NCI-H460 (cell line): ENCODE data around the gene TMEM163. TPM values are rescaled to one million over a fixed set of nuclear protein-coding genes. Genes with fewer than 3 reads are reported as not detected.

Source experiments
- DNase-seq: peaks from one replicate; pipeline ENCODE4 v3.0.0-alpha.2; 2016; ENCODE audit warnings: low read depth; ENCODE audit errors: extremely low read depth
- total RNA-seq: library from RNA; depleted of rRNA; stranded (reverse); fragments of >200 nt; shearing (Covaris generic); gene quantifications from 2 replicates; pipeline ENCODE4 v1.2.3, GENCODE V29; 2014

The TMEM163 gene
- total RNA-seq, 1 experiment from 2014 or later, result not detected

DNA sequence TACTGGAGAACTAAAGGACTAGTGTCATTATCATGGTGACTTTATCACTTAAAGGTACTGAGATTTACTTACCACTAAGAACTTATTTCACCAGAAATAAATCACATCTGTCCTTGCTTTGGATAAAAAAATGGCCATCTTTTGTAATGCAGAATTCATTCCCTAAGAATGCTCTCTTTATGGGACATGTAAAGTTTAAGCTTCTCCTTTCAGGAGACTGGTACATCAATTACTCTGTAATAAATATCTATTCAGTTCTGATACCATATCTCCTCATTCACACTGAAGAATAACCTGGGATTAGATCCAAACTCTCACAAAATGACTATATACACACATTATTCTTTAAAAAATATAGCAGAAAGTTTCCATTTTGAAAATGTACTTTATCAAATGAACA lies 24.4 kb downstream of the TMEM163 start:
- DNase-seq, result no peak

DNA sequence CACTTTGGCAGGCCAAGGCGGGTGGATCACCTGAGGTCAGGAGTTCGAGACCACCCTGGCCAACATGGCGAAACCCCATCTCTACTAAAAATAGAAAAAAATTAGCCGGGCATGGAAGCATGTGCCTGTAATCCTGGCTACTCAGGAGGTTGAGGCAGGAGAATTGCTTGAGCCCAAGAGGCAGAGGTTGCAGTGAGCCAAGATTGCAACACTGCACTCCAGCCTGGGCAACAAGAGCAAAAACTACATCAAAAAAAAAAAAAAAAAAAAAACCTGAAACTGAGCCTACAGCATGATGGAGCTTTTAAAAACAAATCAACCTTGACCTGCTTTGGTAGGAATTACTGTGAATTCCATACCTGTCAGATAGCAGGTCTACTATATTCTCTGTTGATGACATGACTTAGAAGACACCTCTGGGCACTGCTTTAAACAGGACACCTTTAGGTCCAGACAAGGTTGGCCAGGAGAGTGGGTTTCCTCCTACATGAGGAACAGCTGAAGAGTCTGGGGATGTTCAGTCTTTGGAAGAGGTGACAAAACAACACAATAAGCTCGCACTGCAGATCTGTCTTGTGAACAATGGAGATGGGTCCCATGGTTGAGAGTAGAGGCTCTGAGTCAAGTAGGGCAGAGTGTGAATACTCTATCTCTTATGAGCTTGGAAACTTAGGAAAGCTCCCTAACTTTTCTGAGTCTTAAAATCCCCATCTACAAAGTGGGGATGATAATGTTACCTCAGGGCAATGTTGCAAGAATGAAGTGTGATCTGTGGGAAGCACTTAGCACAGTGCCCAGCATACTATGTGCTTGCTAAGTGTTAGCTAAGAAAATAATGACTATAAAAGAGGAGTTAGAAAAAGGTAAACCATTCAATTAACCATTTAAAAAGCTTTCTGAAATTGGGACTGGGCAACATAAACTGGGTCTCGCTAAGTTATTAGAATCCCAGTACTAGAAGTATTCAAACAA lies 25.2 kb downstream of the TMEM163 start:
- no peak for DNase-seq

DNA sequence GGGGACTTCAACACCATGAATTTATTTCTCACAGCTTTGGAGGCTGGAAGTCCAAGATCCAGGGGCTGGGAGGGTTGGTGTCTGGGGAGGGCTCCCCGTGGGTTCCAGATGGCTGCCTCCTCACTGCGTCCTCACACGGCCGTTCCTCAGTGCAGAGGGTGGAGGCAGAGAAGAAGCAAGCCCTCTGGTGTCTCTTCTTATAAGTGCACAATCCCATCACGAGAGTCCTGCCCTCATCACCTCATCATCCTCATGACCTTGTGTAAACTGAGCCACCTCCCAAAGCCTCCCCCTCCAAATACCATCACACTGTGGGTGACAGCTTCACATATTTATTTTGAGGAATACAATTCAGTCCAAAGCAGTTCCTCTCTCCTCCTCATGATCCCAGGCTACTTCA lies 26.3 kb downstream of the TMEM163 start:
- no peak for DNase-seq

- DNase-seq, result no peak
Measured at GRCh38 chr2:134690629-134691215, 28.1 kb downstream of the TMEM163 start.

- DNase-seq, result no peak
Measured at GRCh38 chr2:134689315-134689714, 29.5 kb downstream of the TMEM163 start.

GRCh38 chr2:134685967-134686366 lies 32.8 kb downstream of the TMEM163 start:
- no peak for DNase-seq

- no peak for DNase-seq
Measured at GRCh38 chr2:134683561-134684112, 35.2 kb downstream of the TMEM163 start.

GRCh38 chr2:134682726-134683125 lies 36.1 kb downstream of the TMEM163 start:
- DNase-seq, result no peak

GRCh38 chr2:134681201-134681600 lies 37.6 kb downstream of the TMEM163 start:
- no peak for DNase-seq

- no peak for DNase-seq
Measured at GRCh38 chr2:134679745-134680144, 39.1 kb downstream of the TMEM163 start.

GRCh38 chr2:134679294-134679693 lies 39.5 kb downstream of the TMEM163 start:
- DNase-seq, result no peak

- no peak for DNase-seq
Measured at GRCh38 chr2:134677856-134678756, 40.7 kb downstream of the TMEM163 start.

GRCh38 chr2:134676960-134677359 lies 41.8 kb downstream of the TMEM163 start:
- DNase-seq, result no peak

DNA sequence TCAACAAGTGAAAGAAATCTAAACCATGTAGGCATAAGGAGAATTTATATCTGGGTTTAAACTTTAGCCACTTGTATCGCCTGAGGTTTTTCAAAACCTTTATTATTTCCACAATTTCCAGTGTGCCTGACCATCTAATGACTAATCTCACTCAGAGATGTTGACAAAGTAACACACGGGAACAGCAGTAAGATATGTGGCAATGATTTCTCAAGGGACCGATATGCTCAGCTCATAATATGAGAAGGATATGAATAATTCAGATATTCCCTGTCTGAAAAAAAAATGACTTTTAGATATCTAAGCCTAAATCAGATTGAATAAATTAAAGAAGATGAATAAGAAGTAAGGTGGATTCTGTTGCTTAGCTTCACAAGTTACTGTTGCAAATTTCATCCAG lies 43.5 kb downstream of the TMEM163 start:
- no peak for DNase-seq

- no peak for DNase-seq
Measured at GRCh38 chr2:134674687-134675086, 44.1 kb downstream of the TMEM163 start.

GRCh38 chr2:134671513-134671912 lies 47.3 kb downstream of the TMEM163 start:
- DNase-seq, result no peak

DNA sequence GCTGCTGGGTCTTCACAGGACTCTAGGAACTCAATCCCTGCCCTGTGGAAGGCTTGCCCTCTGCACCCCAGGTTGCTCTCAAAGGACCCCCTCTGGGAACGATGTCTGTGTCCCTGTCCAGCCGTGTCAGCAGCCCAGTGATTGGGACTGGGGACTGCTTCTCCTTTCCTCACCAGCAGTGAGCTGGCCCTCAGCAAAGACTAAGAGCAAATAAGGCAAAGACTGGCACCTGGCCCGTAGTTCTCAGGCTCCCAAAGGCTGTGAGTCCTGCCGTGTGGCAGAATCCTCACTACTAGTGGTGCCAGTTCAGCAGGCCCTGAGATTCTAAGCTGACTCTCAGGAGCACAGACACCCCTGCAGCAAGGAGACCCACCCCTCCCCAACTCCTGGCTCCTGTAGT lies 47.8 kb downstream of the TMEM163 start:
- DNase-seq, result no peak

DNA sequence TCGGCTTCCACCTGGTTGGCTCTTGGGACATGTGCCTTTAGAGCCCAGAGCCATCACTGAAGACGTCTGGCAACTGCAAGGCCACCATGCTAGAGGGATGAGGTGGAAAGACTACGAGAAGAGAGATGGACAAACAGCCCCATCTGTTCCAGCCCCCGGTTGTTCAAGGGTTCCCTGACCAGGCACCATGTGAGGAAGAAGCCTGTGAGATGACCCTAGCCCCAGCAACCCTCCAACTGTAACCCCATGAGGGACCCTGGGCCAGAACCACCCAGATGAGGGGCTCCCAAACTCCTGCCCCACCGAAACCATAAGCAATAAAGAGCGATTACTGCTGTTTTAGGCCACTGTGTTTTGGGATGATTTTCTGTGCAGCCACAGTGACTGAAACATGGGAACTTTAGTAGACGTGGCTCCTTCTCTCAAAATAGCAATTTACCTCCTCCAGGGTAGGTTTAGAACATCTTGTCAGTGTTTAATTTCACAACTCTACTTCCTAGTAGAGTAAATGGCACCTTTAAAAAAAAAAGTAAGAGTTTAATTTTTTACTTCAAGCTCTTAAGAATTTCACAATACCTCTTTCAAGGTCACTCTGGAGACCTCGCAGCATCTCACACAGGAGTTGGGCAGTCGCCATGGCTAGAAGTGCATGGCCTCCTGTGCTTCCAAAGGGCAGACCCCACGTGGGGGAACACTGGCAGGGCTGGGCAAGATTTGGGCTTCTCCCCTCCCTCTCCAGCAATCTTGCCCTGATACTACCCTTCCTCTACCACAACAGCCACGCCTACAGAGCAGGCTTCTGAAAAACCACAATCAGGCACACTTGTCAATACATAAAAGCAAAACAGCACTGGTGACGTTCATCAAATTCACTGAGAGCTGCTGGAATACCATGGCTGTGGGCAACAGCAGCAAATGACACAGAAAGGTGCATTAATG lies 48.8 kb downstream of the TMEM163 start:
- no peak for DNase-seq

DNA sequence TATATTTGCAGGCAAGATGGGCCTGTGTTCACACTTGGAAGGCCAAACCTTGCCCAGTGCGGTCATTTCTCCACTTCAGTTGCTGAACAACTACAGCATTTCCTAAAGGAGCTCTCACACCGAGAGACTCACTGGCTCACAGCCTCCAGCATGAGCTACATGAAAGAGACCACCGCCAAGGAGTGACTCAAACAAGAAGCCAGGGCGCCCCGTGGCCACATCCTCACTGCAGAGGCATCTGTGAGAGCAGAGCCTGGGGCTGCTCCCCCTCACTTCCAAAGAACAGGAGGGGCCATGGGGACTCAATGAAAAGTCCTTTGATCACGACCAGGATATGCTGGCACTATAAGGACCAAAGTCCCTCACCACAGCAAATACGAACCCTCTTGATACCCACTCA lies 50.0 kb downstream of the TMEM163 start:
- no peak for DNase-seq

GRCh38 chr2:134667541-134667940 lies 51.3 kb downstream of the TMEM163 start:
- no peak for DNase-seq
